Measurements from ENCODE around the gene H19.

- TF ChIP-seq GATA2 (IDR thresholded peaks at IDR 0.05; ENCODE audit: low read depth, low read length) (no peak), GATA3 (IDR thresholded peaks at IDR 0.05; ENCODE audit: low read depth, low read length) (no peak)
Measured at GRCh38 chr11:1990872-1991578, 6.6 kb downstream of the H19 start.

Measured in SH-SY5Y (cell line).